Breast epithelium (tissue), 3 donors: Measurements from ENCODE around the gene CHCHD6.

ENCODE experiments used
- CTCF ChIP-seq, 3 donors: fragments of 450-650 bp; IDR thresholded peaks; one replicate each; pipeline ENCODE4 v1.5.1; 2016 to 2017; ENCODE audit warnings: antibody characterized with exemption in 3 of 3, mild to moderate bottlenecking in 3 of 3, moderate library complexity in 3 of 3
- POLR2AphosphoS5 ChIP-seq, 3 donors: sonication (generic); formaldehyde crosslinking; IDR thresholded peaks; one replicate each; pipeline ENCODE4 v1.6.1; 2017; ENCODE audit warnings: antibody characterized with exemption in 3 of 3

GRCh38 chr3:126693921-126694320, 10.1 kb upstream of the CHCHD6 start:
- TF ChIP-seq POLR2AphosphoS5 (IDR thresholded peaks at IDR 0.05) (no peak), CTCF (IDR thresholded peaks at IDR 0.05) (no peak)
